ENCODE results near the gene CERS3.

DNA sequence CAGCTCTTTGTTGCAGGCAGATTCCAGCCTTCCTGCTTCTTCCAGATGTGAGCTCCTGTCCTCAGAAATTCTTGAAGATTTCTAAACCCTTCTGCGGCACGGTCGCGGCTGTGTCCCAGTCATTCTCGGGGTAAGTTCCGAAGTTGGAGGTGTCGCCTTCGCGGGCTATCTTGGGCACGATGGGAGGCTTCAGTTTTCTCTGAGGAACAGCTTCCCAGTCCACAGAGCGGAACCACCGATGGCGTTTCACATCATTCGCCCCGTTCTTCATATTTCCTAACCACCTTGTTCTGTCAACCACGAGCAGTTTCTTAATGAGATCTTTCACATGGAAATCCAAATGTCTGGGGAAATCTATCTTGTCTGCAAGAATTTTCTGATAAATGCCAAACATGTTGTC lies 24.7 kb upstream of the CERS3 start:
- TF ChIP-seq, protein P1, sequence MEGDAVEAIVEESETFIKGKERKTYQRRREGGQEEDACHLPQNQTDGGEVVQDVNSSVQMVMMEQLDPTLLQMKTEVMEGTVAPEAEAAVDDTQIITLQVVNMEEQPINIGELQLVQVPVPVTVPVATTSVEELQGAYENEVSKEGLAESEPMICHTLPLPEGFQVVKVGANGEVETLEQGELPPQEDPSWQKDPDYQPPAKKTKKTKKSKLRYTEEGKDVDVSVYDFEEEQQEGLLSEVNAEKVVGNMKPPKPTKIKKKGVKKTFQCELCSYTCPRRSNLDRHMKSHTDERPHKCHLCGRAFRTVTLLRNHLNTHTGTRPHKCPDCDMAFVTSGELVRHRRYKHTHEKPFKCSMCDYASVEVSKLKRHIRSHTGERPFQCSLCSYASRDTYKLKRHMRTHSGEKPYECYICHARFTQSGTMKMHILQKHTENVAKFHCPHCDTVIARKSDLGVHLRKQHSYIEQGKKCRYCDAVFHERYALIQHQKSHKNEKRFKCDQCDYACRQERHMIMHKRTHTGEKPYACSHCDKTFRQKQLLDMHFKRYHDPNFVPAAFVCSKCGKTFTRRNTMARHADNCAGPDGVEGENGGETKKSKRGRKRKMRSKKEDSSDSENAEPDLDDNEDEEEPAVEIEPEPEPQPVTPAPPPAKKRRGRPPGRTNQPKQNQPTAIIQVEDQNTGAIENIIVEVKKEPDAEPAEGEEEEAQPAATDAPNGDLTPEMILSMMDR (conservative IDR thresholded peaks at IDR 0.05; ENCODE audit: low read depth, low read length): no peak
- no peak for TF ChIP-seq EZH2 (IDR thresholded peaks at IDR 0.05; ENCODE audit: borderline replicate concordance, low read depth, low read length, poor library complexity, severe bottlenecking)

All from A673 (cell line).